WERI-Rb-1 (cell line): ENCODE measurements around the gene CUL5.

Source experiments
- DNase-seq: peaks from one replicate; pipeline ENCODE4 v3.0.0-alpha.2; 2020
- H3K27ac ChIP-seq: fragments of 250-450 bp; sonication (Bioruptor Pico); 2 replicates; pipeline ENCODE4 v1.5.1; 2020; ENCODE audit warnings: mild to moderate bottlenecking, moderate library complexity
- H3K27me3 ChIP-seq: fragments of 250-450 bp; sonication (Bioruptor Pico); 2 replicates; pipeline ENCODE4 v1.5.1; 2021; ENCODE audit warnings: mild to moderate bottlenecking, low read depth, moderate library complexity; ENCODE audit not compliant: insufficient read depth, severe bottlenecking
- H3K36me3 ChIP-seq: fragments of 250-450 bp; sonication (Bioruptor Pico); 2 replicates; pipeline ENCODE4 v1.5.1; 2020; ENCODE audit warnings: mild to moderate bottlenecking, moderate library complexity
- H3K4me3 ChIP-seq: 2 replicates; pipeline ENCODE4 v1.5.1; 2011; ENCODE audit warnings: low read depth, mild to moderate bottlenecking, control low read depth, low read length
- H3K9me3 ChIP-seq: fragments of 250-450 bp; sonication (Bioruptor Pico); 2 replicates; pipeline ENCODE4 v1.5.1; 2021; ENCODE audit warnings: mild to moderate bottlenecking, moderate library complexity; ENCODE audit not compliant: severe bottlenecking
- TF ChIP-seq, protein P1 (sequence below): IDR thresholded peaks from 2 replicates; pipeline ENCODE4 v1.5.1; 2011; ENCODE audit warnings: low read depth, mild to moderate bottlenecking, control low read depth, inconsistent platforms, low read length

CUL5 gene

DNA sequence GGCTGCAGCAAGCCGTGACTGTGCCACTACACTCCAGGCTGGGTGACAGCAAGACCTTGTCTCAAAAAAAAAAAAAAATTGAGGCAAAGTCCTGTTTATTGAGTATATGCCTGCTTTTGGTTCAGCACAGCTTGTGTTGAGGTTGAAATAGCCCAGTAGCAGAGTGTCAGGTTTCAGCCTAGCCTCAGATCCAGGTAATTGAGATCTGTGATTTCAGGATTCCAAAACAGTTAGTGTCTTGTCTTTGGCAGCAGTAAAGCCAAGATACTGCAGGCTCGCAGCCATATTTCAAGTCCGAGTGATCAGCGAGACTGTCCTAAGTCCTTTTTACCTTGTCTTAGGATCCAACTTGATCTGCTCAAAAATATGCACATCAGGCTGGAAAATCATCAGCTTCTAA lies 27.0 kb downstream of the CUL5 start:
- Histone ChIP-seq H3K4me3 (no peak overlapping the region), H3K9me3 (no peaks in the 10 kb centered on the region), H3K36me3 (peaks cover 48% of the 10 kb centered on the region), H3K27ac (no peak overlapping the region), H3K27me3 (no peaks in the 10 kb centered on the region)
- TF ChIP-seq, protein P1, sequence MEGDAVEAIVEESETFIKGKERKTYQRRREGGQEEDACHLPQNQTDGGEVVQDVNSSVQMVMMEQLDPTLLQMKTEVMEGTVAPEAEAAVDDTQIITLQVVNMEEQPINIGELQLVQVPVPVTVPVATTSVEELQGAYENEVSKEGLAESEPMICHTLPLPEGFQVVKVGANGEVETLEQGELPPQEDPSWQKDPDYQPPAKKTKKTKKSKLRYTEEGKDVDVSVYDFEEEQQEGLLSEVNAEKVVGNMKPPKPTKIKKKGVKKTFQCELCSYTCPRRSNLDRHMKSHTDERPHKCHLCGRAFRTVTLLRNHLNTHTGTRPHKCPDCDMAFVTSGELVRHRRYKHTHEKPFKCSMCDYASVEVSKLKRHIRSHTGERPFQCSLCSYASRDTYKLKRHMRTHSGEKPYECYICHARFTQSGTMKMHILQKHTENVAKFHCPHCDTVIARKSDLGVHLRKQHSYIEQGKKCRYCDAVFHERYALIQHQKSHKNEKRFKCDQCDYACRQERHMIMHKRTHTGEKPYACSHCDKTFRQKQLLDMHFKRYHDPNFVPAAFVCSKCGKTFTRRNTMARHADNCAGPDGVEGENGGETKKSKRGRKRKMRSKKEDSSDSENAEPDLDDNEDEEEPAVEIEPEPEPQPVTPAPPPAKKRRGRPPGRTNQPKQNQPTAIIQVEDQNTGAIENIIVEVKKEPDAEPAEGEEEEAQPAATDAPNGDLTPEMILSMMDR = no peak
- no peak for DNase-seq

DNA sequence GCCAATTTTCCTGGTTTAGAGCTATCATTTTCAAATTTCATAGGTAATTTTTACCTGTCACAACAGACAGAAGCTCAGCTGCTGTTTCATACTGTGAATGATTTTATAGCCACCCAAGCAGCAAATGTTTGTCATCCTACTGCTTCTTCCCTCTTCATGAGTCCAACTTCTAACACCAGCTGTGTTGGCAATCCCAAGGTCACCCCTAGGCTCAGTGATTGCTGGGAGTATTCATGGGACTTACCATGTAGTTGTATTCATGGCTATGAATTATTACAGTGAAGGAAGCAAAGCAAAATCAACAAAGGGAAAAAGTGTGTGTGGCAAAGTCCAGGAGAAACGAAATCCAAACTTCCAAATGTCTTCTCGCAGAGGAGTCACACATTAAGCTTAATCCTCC lies 28.5 kb downstream of the CUL5 start:
- Histone ChIP-seq H3K27ac (no peak overlapping the region), H3K4me3 (no peak overlapping the region), H3K9me3 (no peaks in the 10 kb centered on the region), H3K36me3 (peaks cover 41% of the 10 kb centered on the region), H3K27me3 (no peaks in the 10 kb centered on the region)
- no peak for DNase-seq
- TF ChIP-seq, protein P1 = no peak

DNA sequence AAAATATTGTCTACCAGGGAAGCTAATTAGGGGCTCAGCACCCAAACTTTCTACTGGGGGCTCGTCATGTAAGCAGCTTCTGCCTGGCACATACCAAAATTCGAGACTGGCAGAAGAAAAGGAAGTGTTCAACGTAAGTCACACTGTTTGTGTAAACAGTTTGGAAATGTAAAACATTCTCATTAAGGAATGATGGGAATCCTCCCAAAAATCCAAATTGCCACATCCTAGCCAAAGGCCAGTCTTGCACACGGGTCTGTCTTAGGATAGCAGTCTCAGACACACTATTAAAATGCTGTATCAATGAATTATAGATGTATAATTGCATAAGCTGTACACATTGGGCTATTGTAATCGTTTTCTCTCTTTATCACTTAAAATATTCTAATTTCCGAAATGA lies 28.9 kb downstream of the CUL5 start:
- TF ChIP-seq, protein P1 = no peak
- H3K27me3 ChIP-seq = no peaks in the 10 kb centered on the region
- peaks cover 41% of the 10 kb centered on the region for H3K36me3 ChIP-seq
- no peak overlapping the region for H3K4me3 ChIP-seq
- H3K9me3 ChIP-seq = no peaks in the 10 kb centered on the region
- no peak for DNase-seq
- no peak overlapping the region for H3K27ac ChIP-seq

DNA sequence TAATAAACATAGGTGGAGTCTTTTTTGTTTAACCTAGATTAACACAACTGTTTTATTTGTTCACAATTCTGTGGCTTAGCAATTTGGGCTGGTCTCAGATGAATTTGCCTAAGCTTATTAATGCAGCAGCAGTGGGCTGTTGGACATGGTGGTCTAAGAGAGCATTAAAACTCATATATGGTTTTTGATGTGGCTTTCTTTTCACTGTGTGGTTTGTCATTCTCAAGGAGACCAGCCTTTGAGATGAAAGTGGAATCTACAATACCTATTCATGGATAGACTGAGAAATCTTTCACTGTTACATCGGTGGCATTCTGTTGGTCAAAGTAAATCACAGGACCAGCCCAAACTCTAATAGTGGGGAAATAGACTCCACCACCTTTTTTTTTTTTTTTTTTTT lies 39.6 kb downstream of the CUL5 start:
- DNase-seq = no peak
- Histone ChIP-seq H3K9me3 (no peaks in the 10 kb centered on the region), H3K36me3 (peaks cover 16% of the 10 kb centered on the region), H3K4me3 (no peak overlapping the region), H3K27me3 (no peaks in the 10 kb centered on the region), H3K27ac (no peak overlapping the region)
- TF ChIP-seq, protein P1 = no peak

DNA sequence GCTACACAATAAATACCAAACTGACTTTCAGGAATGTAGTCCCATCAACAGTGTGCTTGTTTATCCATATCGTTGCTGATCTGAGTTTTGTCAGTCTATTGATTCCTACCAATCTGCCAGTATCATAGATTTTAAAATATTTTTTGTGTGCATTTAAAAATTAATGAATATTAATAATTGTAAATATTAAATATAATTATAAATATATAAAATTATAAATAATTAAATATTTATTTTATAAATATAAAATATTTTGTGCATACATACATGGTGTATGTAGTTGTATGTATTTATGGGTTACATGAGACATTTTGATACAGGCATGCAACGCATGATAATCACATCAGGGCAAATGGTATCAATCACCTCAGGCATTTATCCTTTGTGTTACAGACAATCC lies 53.6 kb downstream of the CUL5 start:
- peaks cover 30% of the 10 kb centered on the region for H3K36me3 ChIP-seq

DNA sequence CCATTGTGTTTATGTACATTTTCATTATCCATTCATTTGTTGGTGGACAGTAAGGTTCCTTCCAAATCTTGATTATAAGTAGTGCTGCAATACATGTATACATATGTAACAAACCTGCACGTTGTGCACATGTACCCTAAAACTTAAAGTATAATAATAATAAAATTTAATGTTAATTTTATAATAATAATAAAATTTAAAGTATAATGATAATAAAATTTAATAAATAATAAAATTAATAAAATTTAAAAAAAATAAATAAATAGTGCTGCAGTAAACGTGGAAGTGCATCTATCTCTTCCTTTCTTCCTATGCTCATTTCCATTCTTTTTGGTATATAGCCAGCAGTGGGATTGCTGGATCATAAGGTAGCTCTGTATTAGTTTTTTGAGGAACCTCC lies 54.7 kb downstream of the CUL5 start:
- no peak for DNase-seq
- H3K9me3 ChIP-seq = no peaks in the 10 kb centered on the region

More for the DNA sequence above, 53.6 kb downstream of the CUL5 start:
- H3K27ac ChIP-seq = no peak overlapping the region
- DNase-seq = no peak
- no peaks in the 10 kb centered on the region for H3K27me3 ChIP-seq
- TF ChIP-seq, protein P1 = no peak
- no peak overlapping the region for H3K4me3 ChIP-seq
- H3K9me3 ChIP-seq = no peaks in the 10 kb centered on the region

More for the DNA sequence above, 54.7 kb downstream of the CUL5 start:
- peaks cover 24% of the 10 kb centered on the region for H3K36me3 ChIP-seq
- H3K4me3 ChIP-seq = no peak overlapping the region
- TF ChIP-seq, protein P1 = no peak
- no peaks in the 10 kb centered on the region for H3K27me3 ChIP-seq
- no peak overlapping the region for H3K27ac ChIP-seq
